ENCODE data around the gene EPOP.

The EPOP gene

DNA sequence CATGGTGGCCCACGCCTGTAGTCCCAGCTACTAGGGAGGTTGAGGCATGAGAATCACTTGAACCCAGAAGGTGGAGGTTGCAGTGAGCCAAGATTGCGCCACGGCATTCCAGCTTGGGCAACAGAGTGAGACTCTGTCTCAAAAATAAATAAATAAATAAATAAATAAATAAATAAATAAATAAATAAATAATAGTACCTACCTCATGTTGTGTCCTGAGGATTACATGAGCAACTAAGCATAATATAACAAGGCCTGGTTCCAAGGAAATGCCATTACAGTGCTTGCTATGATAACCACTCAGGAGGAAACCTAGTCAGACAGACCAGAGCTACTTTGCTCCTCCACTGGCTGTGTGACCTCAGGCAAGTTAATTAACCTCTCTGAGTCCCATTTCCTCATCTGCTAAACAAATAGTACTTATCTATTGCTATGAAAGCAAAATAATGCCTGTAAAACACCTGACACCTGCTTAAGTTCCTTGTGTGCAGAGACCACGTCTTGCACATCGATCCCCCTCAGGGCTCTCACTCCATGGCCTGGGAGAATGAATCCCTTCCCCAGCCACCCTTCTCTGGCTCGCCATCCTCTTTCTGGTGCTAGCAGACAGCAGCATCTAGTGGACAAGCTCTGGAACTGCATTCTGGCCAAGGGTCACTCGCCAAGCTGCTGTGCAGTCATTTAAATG is 7.5 kb downstream of the EPOP start:
- Histone ChIP-seq H3K4me1 (ENCODE audit: control insufficient read depth, insufficient read depth, low read length) (peaks cover 12% of the 10 kb centered on the region), H3K9ac (ENCODE audit: low read depth, low read length) (no peak overlapping the region), H3K36me3 (ENCODE audit: control insufficient read depth, insufficient read depth, low read length) (no peaks in the 10 kb centered on the region), H3K27me3 (ENCODE audit: control insufficient read depth, insufficient read depth, low read length) (peaks cover 49% of the 10 kb centered on the region), H3K9me3 (ENCODE audit: control insufficient read depth, insufficient read depth, low read length) (no peaks in the 10 kb centered on the region), H3K4me3 (ENCODE audit: low read depth, low read length) (no peak overlapping the region)

- H3K9ac ChIP-seq (ENCODE audit: low read depth, low read length): no peak overlapping the region
- no peaks in the 10 kb centered on the region for H3K9me3 ChIP-seq (ENCODE audit: control insufficient read depth, insufficient read depth, low read length)
- H3K4me3 ChIP-seq (ENCODE audit: low read depth, low read length): no peak overlapping the region
- H3K27me3 ChIP-seq (ENCODE audit: control insufficient read depth, insufficient read depth, low read length): peaks cover 23% of the 10 kb centered on the region
- H3K4me1 ChIP-seq (ENCODE audit: control insufficient read depth, insufficient read depth, low read length): peaks cover 3% of the 10 kb centered on the region
- H3K36me3 ChIP-seq (ENCODE audit: control insufficient read depth, insufficient read depth, low read length): no peaks in the 10 kb centered on the region
Observed at GRCh38 chr17:38663964-38664644, 10.7 kb downstream of the EPOP start.

GRCh38 chr17:38663125-38663751 is 11.5 kb downstream of the EPOP start:
- Histone ChIP-seq H3K4me3 (ENCODE audit: low read depth, low read length) (no peak overlapping the region), H3K36me3 (ENCODE audit: control insufficient read depth, insufficient read depth, low read length) (no peaks in the 10 kb centered on the region)

DNA sequence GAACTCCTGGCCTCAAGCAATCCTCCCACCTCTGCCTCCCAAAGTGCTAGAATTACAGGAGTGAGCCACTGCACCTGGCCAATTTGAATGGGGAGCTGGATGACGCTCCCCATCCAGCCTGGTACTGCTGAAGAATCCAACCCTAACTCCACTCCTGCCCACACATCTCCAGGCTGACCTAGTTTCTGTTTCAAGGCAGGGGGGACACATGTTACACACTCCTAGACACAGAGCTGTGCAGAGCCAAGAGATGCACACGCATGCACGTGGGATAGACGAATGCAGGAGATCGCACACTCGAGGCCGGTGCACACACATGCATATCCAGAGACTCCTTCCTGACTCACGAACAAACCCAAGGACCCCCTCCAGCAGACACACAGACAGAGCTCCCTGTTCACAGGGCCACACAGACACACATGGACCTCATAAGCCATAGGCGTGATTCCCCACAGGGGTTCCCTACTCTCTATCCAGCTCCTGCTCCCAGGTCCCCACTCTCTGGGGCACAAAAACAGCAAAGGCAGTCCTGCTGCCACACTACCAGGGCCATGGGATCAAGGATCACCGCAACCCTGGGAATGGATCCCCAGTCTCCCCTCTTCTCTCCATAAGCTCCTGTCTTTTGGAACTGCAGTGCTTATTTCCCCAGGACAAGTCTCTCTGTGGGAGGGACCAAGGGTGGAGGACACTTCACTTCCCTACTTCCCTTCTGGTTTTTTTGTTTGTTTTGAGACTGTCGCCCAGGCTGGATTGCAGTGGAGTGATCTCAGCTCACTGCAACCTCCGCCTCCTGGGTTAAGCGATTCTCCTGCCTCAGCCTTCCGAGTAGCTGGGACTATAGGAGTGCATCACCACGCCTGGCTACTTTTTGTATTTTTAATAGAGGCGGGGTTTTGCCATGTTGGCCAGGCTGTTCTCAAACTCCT is 14.4 kb downstream of the EPOP start:
- no peak overlapping the region for H3K9ac ChIP-seq (ENCODE audit: low read depth, low read length)

More at GRCh38 chr17:38663125-38663751, 11.5 kb downstream of the EPOP start:
- Histone ChIP-seq H3K27me3 (ENCODE audit: control insufficient read depth, insufficient read depth, low read length) (peaks cover 18% of the 10 kb centered on the region), H3K9me3 (ENCODE audit: control insufficient read depth, insufficient read depth, low read length) (no peaks in the 10 kb centered on the region), H3K9ac (ENCODE audit: low read depth, low read length) (no peak overlapping the region), H3K4me1 (ENCODE audit: control insufficient read depth, insufficient read depth, low read length) (peaks cover under 1% of the 10 kb centered on the region)

GRCh38 chr17:38659415-38659814 is 15.3 kb downstream of the EPOP start:
- H3K9me3 ChIP-seq (ENCODE audit: control insufficient read depth, insufficient read depth, low read length): no peaks in the 10 kb centered on the region
- H3K27me3 ChIP-seq (ENCODE audit: control insufficient read depth, insufficient read depth, low read length): peaks cover 6% of the 10 kb centered on the region
- H3K36me3 ChIP-seq (ENCODE audit: control insufficient read depth, insufficient read depth, low read length): no peaks in the 10 kb centered on the region
- no peaks in the 10 kb centered on the region for H3K4me1 ChIP-seq (ENCODE audit: control insufficient read depth, insufficient read depth, low read length)
- H3K9ac ChIP-seq (ENCODE audit: low read depth, low read length): no peak overlapping the region
- no peak overlapping the region for H3K4me3 ChIP-seq (ENCODE audit: low read depth, low read length)

More for the DNA sequence above, 14.4 kb downstream of the EPOP start:
- H3K36me3 ChIP-seq (ENCODE audit: control insufficient read depth, insufficient read depth, low read length): no peaks in the 10 kb centered on the region
- H3K4me3 ChIP-seq (ENCODE audit: low read depth, low read length): no peak overlapping the region
- no peaks in the 10 kb centered on the region for H3K9me3 ChIP-seq (ENCODE audit: control insufficient read depth, insufficient read depth, low read length)
- H3K4me1 ChIP-seq (ENCODE audit: control insufficient read depth, insufficient read depth, low read length): no peaks in the 10 kb centered on the region
- H3K27me3 ChIP-seq (ENCODE audit: control insufficient read depth, insufficient read depth, low read length): peaks cover 6% of the 10 kb centered on the region

- H3K9me3 ChIP-seq (ENCODE audit: control insufficient read depth, insufficient read depth, low read length): no peaks in the 10 kb centered on the region
- no peak overlapping the region for H3K4me3 ChIP-seq (ENCODE audit: low read depth, low read length)
- H3K9ac ChIP-seq (ENCODE audit: low read depth, low read length): no peak overlapping the region
- H3K27me3 ChIP-seq (ENCODE audit: control insufficient read depth, insufficient read depth, low read length): peaks cover 6% of the 10 kb centered on the region
- no peaks in the 10 kb centered on the region for H3K36me3 ChIP-seq (ENCODE audit: control insufficient read depth, insufficient read depth, low read length)
- H3K4me1 ChIP-seq (ENCODE audit: control insufficient read depth, insufficient read depth, low read length): no peaks in the 10 kb centered on the region
Observed at GRCh38 chr17:38658741-38659345, 15.9 kb downstream of the EPOP start.

DNA sequence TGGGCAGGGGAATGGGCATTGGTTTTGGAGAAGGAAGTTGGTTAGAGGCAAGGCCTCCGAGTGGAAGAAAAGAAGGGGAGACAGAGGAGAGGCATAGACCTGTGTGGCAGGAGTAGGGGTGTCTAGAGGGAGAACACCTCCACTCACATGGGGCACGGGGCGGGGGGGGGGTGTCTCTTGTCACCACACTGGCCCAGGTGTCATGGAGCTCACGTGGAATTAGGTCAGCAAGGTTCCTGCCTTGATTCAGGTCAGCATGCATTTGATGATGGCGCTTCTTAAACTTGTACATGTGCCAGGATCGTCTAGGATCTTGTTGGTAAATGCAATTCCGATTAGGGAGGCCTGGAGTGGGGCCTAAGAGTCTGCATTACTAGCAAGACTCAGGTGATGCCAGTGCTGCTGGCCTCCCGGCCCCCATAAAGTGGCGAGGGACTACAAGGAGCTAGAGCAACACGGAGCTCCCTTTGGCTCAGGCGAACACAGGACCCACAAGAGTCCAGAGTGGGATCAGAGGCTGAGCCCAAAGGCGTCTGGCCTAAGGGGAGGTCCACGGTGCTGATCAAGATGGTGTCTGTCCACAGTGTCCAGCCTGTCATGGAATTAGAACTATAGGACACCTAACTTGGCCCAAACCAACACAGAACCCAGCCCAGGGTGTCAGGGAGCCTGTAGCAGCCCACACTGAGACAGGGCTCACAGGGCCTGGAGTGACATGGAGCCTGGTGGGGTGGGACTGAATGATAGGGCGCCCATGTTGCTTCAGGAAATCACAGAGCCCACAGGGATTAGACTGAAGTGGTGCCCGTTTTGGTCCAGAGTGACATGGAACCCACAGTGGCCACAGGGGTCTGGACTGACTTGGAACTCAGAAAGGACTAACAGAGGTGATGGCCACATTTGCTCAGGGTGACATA is 16.7 kb downstream of the EPOP start:
- Histone ChIP-seq H3K9ac (ENCODE audit: low read depth, low read length) (no peak overlapping the region), H3K36me3 (ENCODE audit: control insufficient read depth, insufficient read depth, low read length) (no peaks in the 10 kb centered on the region), H3K4me1 (ENCODE audit: control insufficient read depth, insufficient read depth, low read length) (no peaks in the 10 kb centered on the region), H3K9me3 (ENCODE audit: control insufficient read depth, insufficient read depth, low read length) (no peaks in the 10 kb centered on the region), H3K27me3 (ENCODE audit: control insufficient read depth, insufficient read depth, low read length) (peaks cover 6% of the 10 kb centered on the region), H3K4me3 (ENCODE audit: low read depth, low read length) (no peak overlapping the region)

- H3K9ac ChIP-seq (ENCODE audit: low read depth, low read length): no peak overlapping the region
Observed at GRCh38 chr17:38656959-38657823, 17.6 kb downstream of the EPOP start.

GRCh38 chr17:38654411-38655398 is 20.1 kb downstream of the EPOP start:
- Histone ChIP-seq H3K4me1 (ENCODE audit: control insufficient read depth, insufficient read depth, low read length) (no peaks in the 10 kb centered on the region), H3K4me3 (ENCODE audit: low read depth, low read length) (no peak overlapping the region), H3K9me3 (ENCODE audit: control insufficient read depth, insufficient read depth, low read length) (no peaks in the 10 kb centered on the region), H3K36me3 (ENCODE audit: control insufficient read depth, insufficient read depth, low read length) (no peaks in the 10 kb centered on the region), H3K27me3 (ENCODE audit: control insufficient read depth, insufficient read depth, low read length) (peaks cover 3% of the 10 kb centered on the region), H3K9ac (ENCODE audit: low read depth, low read length) (no peak overlapping the region)

More at GRCh38 chr17:38656959-38657823, 17.6 kb downstream of the EPOP start:
- Histone ChIP-seq H3K27me3 (ENCODE audit: control insufficient read depth, insufficient read depth, low read length) (peaks cover 6% of the 10 kb centered on the region), H3K36me3 (ENCODE audit: control insufficient read depth, insufficient read depth, low read length) (no peaks in the 10 kb centered on the region), H3K4me1 (ENCODE audit: control insufficient read depth, insufficient read depth, low read length) (no peaks in the 10 kb centered on the region), H3K4me3 (ENCODE audit: low read depth, low read length) (no peak overlapping the region), H3K9me3 (ENCODE audit: control insufficient read depth, insufficient read depth, low read length) (no peaks in the 10 kb centered on the region)
